ENCODE measurements around the gene SDR39U1. TPM values are rescaled to one million over a fixed set of nuclear protein-coding genes. Genes with fewer than 3 reads are reported as not detected.

The SDR39U1 gene
- total and polyA plus RNA-seq, 8 donors, result 10.8 to 71.2 (median 42.1) TPM

- Histone ChIP-seq H3K4me3 (no peak overlapping the region), H3K4me1 (peaks cover 0 to 21% (median 16%) of the 10 kb centered on the region in 4 donors), H3K9me3 (no peaks in the 10 kb centered on the region), H3K36me3 (peaks cover 0 to 42% (median 34%) of the 10 kb centered on the region in 4 donors), H3K27me3 (no peaks in the 10 kb centered on the region), H3K27ac (no peak overlapping the region)
- intact Hi-C loops (cut with DNase I; ENCODE audit: low total_unique reads), result loop anchor here (5.0 kb wide), 1 partner anchor 50 kb away; the partner anchor contains the start of gene NFATC4
- TF ChIP-seq POLR2A (IDR thresholded peaks at IDR 0.05) (no peak), POLR2AphosphoS5 (IDR thresholded peaks at IDR 0.05) (no peak), CTCF (IDR thresholded peaks at IDR 0.05) (no peak), EP300 (IDR thresholded peaks at IDR 0.05) (no peak)
- DNase-seq, result no peak
- whole genome bisulfite sequencing, 5 donors, result 71 to 85% (median 83%) methylated on average over 13 to 16 of the region's 16 CpGs
Measured at GRCh38 chr14:24416932-24417619, 25.5 kb downstream of the SDR39U1 start.

GRCh38 chr14:24416254-24416931, 26.2 kb downstream of the SDR39U1 start:
- DNase-seq, result no peak
- 69 to 79% (median 78%) methylated on average over 12 to 19 of the region's 19 CpGs for WGBS, 5 donors

GRCh38 chr14:24415421-24416253, 26.9 kb downstream of the SDR39U1 start:
- no peaks in the 10 kb centered on the region for H3K27me3 ChIP-seq
- no peak overlapping the region for H3K4me3 ChIP-seq
- no peak for DNase-seq
- intact Hi-C loops (cut with DNase I; ENCODE audit: low total_unique reads), result loop anchor here (5.0 kb wide), 1 partner anchor 48 kb away; the partner anchor contains the start of gene NFATC4
- no peak overlapping the region for H3K27ac ChIP-seq
- WGBS, 5 donors, result 84 to 88% (median 87%) methylated on average over 24 to 25 of the region's 25 CpGs
- H3K36me3 ChIP-seq, result peaks cover 0 to 55% (median 42%) of the 10 kb centered on the region in 4 donors
- peaks cover 0 to 25% (median 19%) of the 10 kb centered on the region in 4 donors for H3K4me1 ChIP-seq
- no peaks in the 10 kb centered on the region for H3K9me3 ChIP-seq
- no peak for TF ChIP-seq POLR2A (IDR thresholded peaks at IDR 0.05)
- no peak for TF ChIP-seq CTCF (IDR thresholded peaks at IDR 0.05)
- no peak for TF ChIP-seq EP300 (IDR thresholded peaks at IDR 0.05)
- no peak for TF ChIP-seq POLR2AphosphoS5 (IDR thresholded peaks at IDR 0.05)

More at GRCh38 chr14:24416254-24416931, 26.2 kb downstream of the SDR39U1 start:
- Histone ChIP-seq H3K9me3 (no peaks in the 10 kb centered on the region), H3K27me3 (no peaks in the 10 kb centered on the region), H3K27ac (no peak overlapping the region), H3K4me1 (peaks cover 0 to 25% (median 19%) of the 10 kb centered on the region in 4 donors), H3K36me3 (peaks cover 0 to 48% (median 35%) of the 10 kb centered on the region in 4 donors), H3K4me3 (no peak overlapping the region)
- intact Hi-C loops (cut with DNase I; ENCODE audit: low total_unique reads), result loop anchor here (5.0 kb wide), 1 partner anchor 49 kb away; the partner anchor contains the start of gene NFATC4
- TF ChIP-seq EP300 (IDR thresholded peaks at IDR 0.05), result no peak
- TF ChIP-seq CTCF (IDR thresholded peaks at IDR 0.05), result no peak
- TF ChIP-seq POLR2A (IDR thresholded peaks at IDR 0.05), result no peak
- no peak for TF ChIP-seq POLR2AphosphoS5 (IDR thresholded peaks at IDR 0.05)
